HEK293 (cell line): ENCODE data around the gene P2RY13.

Experiments used
- CTCF ChIP-seq: fragments of 450-650 bp; formaldehyde crosslinking; IDR thresholded peaks from 2 replicates; pipeline ENCODE4 v1.5.1; 2016; ENCODE audit warnings: missing biosample characterization, missing genetic modification characterization
- REST ChIP-seq: fragments of 450-650 bp; formaldehyde crosslinking; IDR thresholded peaks from 2 replicates; pipeline ENCODE4 v1.5.1; 2016; ENCODE audit warnings: missing biosample characterization, missing genetic modification characterization
- ZFP3 ChIP-seq: fragments of 450-650 bp; formaldehyde crosslinking; IDR thresholded peaks from 2 replicates; pipeline ENCODE4 v1.5.1; 2016; ENCODE audit warnings: low read depth, missing biosample characterization, missing genetic modification characterization
- ZNF768 ChIP-seq: fragments of 450-650 bp; formaldehyde crosslinking; IDR thresholded peaks from 2 replicates; pipeline ENCODE4 v1.5.1; 2018; ENCODE audit warnings: missing biosample characterization, mild to moderate bottlenecking, missing genetic modification characterization

GRCh38 chr3:151290673-151291072 lies 38.7 kb downstream of the P2RY13 start:
- TF ChIP-seq REST (tag by site-specific recombination) = no peak
- no peak for TF ChIP-seq CTCF (tag by site-specific recombination)
- TF ChIP-seq ZFP3 = no peak
- TF ChIP-seq ZNF768 (tag by site-specific recombination) = no peak
